GM18907 (cell line): ENCODE measurements around the gene PEDS1.
"Not testable (repeated sequence)": the region's sequence is repeated elsewhere in the genome, so short reads cannot be mapped to it uniquely, and the experiment has no call there.

Experiments
- ATAC-seq: cut with Tn5 transposase; IDR thresholded peaks from one replicate; pipeline ENCODE4 v1.9.1; 2021; ENCODE audit warnings: mild to moderate bottlenecking, moderate library complexity; ENCODE audit not compliant: unreplicated experiment

The PEDS1 gene

GRCh38 chr20:50190251-50191064 lies 36.9 kb upstream of the PEDS1 start, which contains the start of gene CEBPB:
Gene CEBPB (plus strand): TSS chr20:50190830. CDS start chr20:50191034, 204 bp downstream.
- ATAC-seq: peak; percentile 43

- ATAC-seq: no peak
Measured at GRCh38 chr20:50189681-50190250, 36.2 kb upstream of the PEDS1 start.

- ATAC-seq: no peak
Measured at GRCh38 chr20:50188879-50189680, 35.6 kb upstream of the PEDS1 start.

GRCh38 chr20:50188287-50188688 lies 34.8 kb upstream of the PEDS1 start:
- no peak for ATAC-seq

GRCh38 chr20:50187403-50188051 lies 34.0 kb upstream of the PEDS1 start:
- ATAC-seq: no peak

- no peak for ATAC-seq
Measured at GRCh38 chr20:50186987-50187402, 33.5 kb upstream of the PEDS1 start.

GRCh38 chr20:50186151-50186885 lies 32.8 kb upstream of the PEDS1 start:
- ATAC-seq: no peak

- ATAC-seq: no peak
Measured at GRCh38 chr20:50185426-50185825, 31.9 kb upstream of the PEDS1 start.

GRCh38 chr20:50182346-50182745 lies 28.8 kb upstream of the PEDS1 start:
- no peak for ATAC-seq

GRCh38 chr20:50181344-50181743 lies 27.8 kb upstream of the PEDS1 start:
- ATAC-seq: no peak

GRCh38 chr20:50178672-50179071 lies 25.1 kb upstream of the PEDS1 start:
- not testable (repeated sequence) for ATAC-seq

- ATAC-seq: no peak
Measured at GRCh38 chr20:50175938-50176933, 22.7 kb upstream of the PEDS1 start.

- no peak for ATAC-seq
Measured at GRCh38 chr20:50174456-50174855, 20.9 kb upstream of the PEDS1 start.

- ATAC-seq: no peak
Measured at GRCh38 chr20:50172347-50173013, 19.0 kb upstream of the PEDS1 start.

GRCh38 chr20:50170549-50171220 lies 17.2 kb upstream of the PEDS1 start:
- ATAC-seq: no peak

- ATAC-seq: no peak
Measured at GRCh38 chr20:50169329-50169823, 15.9 kb upstream of the PEDS1 start.

- ATAC-seq: peak; percentile 92
Measured at GRCh38 chr20:50165684-50166554, 12.4 kb upstream of the PEDS1 start.
